Measurements from ENCODE around the gene ZBTB16.

ZBTB16 gene

DNA sequence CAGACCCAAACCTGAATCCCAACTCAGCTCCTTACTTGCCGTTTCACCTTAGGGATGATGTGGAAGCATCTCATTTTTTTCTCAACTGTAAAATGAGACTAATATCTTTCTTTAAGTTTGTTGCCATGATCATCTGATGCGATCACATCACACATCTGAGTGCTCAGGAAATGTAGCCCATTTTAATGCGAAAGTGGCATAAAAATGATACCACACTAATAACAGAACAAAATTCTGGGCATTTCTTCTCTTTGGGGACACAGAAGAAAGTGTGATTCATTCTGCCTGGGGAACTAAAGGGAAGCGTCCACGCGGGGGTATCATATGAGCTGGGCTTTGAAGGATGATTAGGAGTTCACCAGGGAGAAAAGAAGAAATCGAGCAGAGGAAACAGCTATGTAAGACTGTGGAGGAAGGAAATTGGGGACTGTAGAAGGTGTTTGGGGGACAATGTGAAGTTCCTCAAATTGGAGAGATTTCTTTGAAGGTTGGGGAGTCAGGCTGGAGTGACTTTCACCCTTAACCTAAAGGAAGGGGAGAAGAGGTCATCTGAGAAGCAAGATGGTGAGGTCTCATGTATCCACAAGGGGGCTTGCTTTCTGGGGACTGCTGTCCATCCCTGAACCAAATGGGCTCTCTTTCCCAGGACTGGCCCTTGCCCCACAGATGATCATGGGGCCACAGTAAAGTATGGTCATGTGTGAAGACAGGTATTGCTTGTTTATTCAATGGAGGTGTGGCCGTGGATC is 187.0 kb downstream of the ZBTB16 start:
- DNase-seq (ENCODE audit: low spot score): no peak
- TF ChIP-seq, protein P1, sequence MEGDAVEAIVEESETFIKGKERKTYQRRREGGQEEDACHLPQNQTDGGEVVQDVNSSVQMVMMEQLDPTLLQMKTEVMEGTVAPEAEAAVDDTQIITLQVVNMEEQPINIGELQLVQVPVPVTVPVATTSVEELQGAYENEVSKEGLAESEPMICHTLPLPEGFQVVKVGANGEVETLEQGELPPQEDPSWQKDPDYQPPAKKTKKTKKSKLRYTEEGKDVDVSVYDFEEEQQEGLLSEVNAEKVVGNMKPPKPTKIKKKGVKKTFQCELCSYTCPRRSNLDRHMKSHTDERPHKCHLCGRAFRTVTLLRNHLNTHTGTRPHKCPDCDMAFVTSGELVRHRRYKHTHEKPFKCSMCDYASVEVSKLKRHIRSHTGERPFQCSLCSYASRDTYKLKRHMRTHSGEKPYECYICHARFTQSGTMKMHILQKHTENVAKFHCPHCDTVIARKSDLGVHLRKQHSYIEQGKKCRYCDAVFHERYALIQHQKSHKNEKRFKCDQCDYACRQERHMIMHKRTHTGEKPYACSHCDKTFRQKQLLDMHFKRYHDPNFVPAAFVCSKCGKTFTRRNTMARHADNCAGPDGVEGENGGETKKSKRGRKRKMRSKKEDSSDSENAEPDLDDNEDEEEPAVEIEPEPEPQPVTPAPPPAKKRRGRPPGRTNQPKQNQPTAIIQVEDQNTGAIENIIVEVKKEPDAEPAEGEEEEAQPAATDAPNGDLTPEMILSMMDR (conservative IDR thresholded peaks at IDR 0.05; ENCODE audit: low read depth): no peak
- H3K27ac ChIP-seq: peak overlapping the region; percentile 23; the same call in 1 of the 2 replicates
- CTCF ChIA-PET: interaction anchor here (0.6 to 1.6 kb wide), 2 partner anchors 15 to 815 kb away, joined by 3 to 6 read pairs; no protein-coding TSS in a partner anchor
- POLR2A ChIA-PET (ENCODE audit: low non-redundant PET): no interaction called here

DNA sequence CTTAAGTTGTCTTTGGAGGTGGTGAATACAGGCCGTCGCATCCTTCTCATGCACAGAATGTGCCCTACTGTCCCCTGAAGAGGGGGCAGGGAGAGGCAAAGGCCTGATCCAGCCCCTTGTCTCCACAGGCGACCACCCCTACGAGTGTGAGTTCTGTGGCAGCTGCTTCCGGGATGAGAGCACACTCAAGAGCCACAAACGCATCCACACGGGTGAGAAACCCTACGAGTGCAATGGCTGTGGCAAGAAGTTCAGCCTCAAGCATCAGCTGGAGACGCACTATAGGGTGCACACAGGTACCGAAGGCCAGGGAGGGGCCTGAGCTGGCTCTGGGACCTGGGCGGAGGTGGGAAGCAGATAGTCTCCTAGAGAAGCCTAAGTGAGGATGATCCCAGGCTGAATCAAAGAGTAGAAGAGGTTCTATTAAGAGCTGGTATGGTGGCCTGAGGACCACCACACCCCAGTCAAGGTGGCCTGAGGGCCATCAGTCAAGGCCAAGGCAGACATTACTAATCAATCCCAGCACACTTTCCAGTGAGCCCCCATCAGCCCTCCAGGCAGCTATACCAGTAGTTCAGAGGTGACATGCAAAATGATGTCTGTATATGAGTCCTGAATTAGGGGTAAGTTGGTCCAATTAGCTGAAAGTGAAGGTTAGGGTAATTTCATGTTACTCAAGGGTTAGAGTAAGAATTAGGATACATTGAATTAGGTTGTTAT is 187.7 kb downstream of the ZBTB16 start:
- CTCF ChIA-PET: interaction anchor here (0.6 to 1.6 kb wide), 3 partner anchors 14 to 210 kb away, joined by 3 to 6 read pairs (median 6); no protein-coding TSS in a partner anchor
- H3K27ac ChIP-seq: peak overlapping the region; percentile 23; the same call in 1 of the 2 replicates
- TF ChIP-seq, protein P1 (conservative IDR thresholded peaks at IDR 0.05; ENCODE audit: low read depth): no peak
- no peak for DNase-seq (ENCODE audit: low spot score)
- POLR2A ChIA-PET (ENCODE audit: low non-redundant PET): no interaction called here

DNA sequence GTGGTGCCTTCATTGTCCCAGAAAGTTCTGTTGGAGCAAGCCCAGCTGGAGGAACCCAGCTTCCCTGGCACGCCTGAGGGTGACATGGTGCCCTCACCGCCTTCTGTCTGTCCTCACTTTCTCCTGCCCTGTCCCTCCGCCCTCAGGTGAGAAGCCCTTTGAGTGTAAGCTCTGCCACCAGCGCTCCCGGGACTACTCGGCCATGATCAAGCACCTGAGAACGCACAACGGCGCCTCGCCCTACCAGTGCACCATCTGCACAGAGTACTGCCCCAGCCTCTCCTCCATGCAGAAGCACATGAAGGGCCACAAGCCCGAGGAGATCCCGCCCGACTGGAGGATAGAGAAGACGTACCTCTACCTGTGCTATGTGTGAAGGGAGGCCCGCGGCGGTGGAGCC is 190.7 kb downstream of the ZBTB16 start:
- ChIA-PET POLR2A (ENCODE audit: low non-redundant PET) (no interaction called here), CTCF (interaction anchor here (0.7 to 1.8 kb wide), 3 partner anchors 11 to 214 kb away, joined by 3 to 8 read pairs (median 4); no protein-coding TSS in a partner anchor)
- TF ChIP-seq, protein P1 (conservative IDR thresholded peaks at IDR 0.05; ENCODE audit: low read depth): no peak
- no peak for DNase-seq (ENCODE audit: low spot score)
- peak overlapping the region; percentile 54 for H3K27ac ChIP-seq

DNA sequence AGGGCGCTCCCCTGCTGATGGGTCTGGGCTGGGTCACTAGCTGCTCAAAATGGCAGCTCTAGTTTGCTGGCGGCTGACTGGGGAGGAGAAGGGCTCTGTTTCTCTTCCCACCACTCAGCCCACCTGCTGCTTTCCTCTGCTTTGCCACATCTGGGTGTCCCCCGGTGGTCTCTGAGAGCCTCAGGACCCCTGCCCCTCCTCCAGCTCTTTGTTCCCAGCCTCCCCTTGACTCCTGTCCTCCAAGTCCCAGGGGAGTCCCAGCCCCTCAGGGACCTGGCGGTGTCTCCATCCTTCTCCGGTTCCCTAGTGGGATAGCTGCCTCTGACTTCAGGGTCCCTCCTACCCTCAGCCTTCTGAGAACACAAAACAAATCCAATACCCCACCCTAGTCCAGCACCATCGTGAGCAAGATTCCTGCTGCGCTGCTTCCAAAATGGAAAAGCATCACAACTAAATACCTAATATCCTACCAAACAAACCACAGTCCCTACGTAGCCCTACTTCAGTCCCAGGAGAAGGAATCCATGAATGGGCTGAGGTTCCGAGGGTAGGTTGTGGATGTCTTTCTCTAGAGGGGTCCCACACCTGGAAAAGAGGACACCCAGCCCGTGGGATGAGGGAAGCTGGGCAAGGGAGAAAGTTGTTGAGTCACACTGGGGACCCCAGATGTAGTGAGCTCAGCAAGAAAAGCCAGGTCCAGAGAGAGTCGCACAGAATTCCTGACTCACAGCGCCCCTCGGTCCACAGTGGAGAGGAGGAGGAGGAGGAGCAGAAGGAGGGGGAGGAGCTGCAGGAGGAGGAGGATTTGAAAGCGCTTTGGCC is 191.7 kb downstream of the ZBTB16 start:
- ChIA-PET CTCF (interaction anchor here (0.6 to 1.8 kb wide), 4 partner anchors 10 to 355 kb away, joined by 3 to 8 read pairs (median 6); no protein-coding TSS in a partner anchor), POLR2A (ENCODE audit: low non-redundant PET) (no interaction called here)
- TF ChIP-seq, protein P1 (conservative IDR thresholded peaks at IDR 0.05; ENCODE audit: low read depth): no peak
- DNase-seq (ENCODE audit: low spot score): no peak
- H3K27ac ChIP-seq: peak overlapping the region; percentile 54

DNA sequence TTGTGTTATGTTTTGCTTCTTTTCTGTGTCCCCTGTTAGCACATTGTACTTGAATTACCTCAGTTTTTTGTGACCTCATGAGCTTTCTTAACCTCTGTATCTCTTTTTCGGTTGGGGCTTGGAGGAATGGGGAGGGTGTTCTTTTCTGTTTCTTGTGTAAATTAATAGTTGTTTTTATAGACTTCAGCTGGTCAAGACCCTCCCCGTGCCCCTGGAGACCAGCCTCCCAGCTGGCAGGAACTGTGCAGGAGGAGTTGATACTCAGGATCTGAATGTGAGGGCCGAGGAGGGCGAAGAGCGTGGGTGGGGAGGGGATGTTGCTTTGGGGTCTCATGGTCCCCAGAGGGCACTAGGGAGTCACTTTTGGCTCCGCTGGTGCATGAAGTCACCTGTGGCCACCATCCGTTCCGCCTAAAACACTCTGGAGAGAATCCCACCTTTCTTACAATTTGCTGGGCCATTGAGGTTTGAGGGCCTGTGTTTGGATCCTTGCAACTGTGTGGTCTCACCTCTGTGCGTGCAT is 192.4 kb downstream of the ZBTB16 start:
- H3K27ac ChIP-seq: peak overlapping the region; percentile 54
- DNase-seq (ENCODE audit: low spot score): no peak
- ChIA-PET POLR2A (ENCODE audit: low non-redundant PET) (no interaction called here), CTCF (interaction anchor here (0.6 to 1.8 kb wide), 4 partner anchors 9 to 356 kb away, joined by 3 to 8 read pairs (median 6); no protein-coding TSS in a partner anchor)
- TF ChIP-seq, protein P1 (conservative IDR thresholded peaks at IDR 0.05; ENCODE audit: low read depth): no peak
